GM12873 (cell line): ENCODE results near the gene ENDOG.

Experiments used
- CTCF ChIP-seq: IDR thresholded peaks from 2 replicates; pipeline ENCODE4 v1.5.1; 2012; ENCODE audit warnings: low read depth, mild to moderate bottlenecking, moderate library complexity, low read length, control low read depth; ENCODE audit not compliant: insufficient read depth; ENCODE audit errors: missing control alignments

The ENDOG gene

GRCh38 chr9:128781187-128782070, 36.9 kb upstream of the ENDOG start:
- no peak for TF ChIP-seq CTCF

GRCh38 chr9:128782669-128783068, 35.6 kb upstream of the ENDOG start:
- no peak for TF ChIP-seq CTCF

- TF ChIP-seq CTCF = no peak
These were observed 32.9 kb upstream of the ENDOG start for GRCh38 chr9:128785427-128785826.

GRCh38 chr9:128786681-128787601, 31.4 kb upstream of the ENDOG start, which contains the start of gene TBC1D13:
Gene TBC1D13 (plus strand): TSS chr9:128787253. CDS start chr9:128787354, 101 bp downstream.
- no peak for TF ChIP-seq CTCF

GRCh38 chr9:128787659-128788058, 30.6 kb upstream of the ENDOG start:
- no peak for TF ChIP-seq CTCF

- TF ChIP-seq CTCF = no peak
These were observed 29.9 kb upstream of the ENDOG start for GRCh38 chr9:128788445-128788844.

GRCh38 chr9:128790536-128790935, 27.8 kb upstream of the ENDOG start:
- TF ChIP-seq CTCF = no peak
